ENCODE data around the gene PXT1.

Gene PXT1

GRCh38 chr6:36445621-36446020, 3.0 kb upstream of the PXT1 start:
- no peak overlapping the region for H3K4me3 ChIP-seq (replicated peaks; ENCODE audit: insufficient read depth, low read length)
- no peak for DNase-seq (ENCODE audit: low read depth in 1 of 2, low spot score in 1 of 2)
- TF ChIP-seq REST (IDR thresholded peaks at IDR 0.05; ENCODE audit: insufficient replicate concordance, low read depth) (no peak), GABPA (IDR thresholded peaks at IDR 0.05; ENCODE audit: low read depth) (no peak), SPI1 (IDR thresholded peaks at IDR 0.05; ENCODE audit: borderline replicate concordance, low read depth) (no peak), POLR2AphosphoS5 (IDR thresholded peaks at IDR 0.05; ENCODE audit: low read depth) (no peak), CTCF (IDR thresholded peaks at IDR 0.05; ENCODE audit: insufficient read depth, low read length) (no peak)
- H3K27ac ChIP-seq (replicated peaks): no peak overlapping the region
- H3K27me3 ChIP-seq (ENCODE audit: insufficient read depth, poor library complexity, severe bottlenecking): no peaks in the 10 kb centered on the region

- no peak for TF ChIP-seq SPI1 (IDR thresholded peaks at IDR 0.05; ENCODE audit: borderline replicate concordance, low read depth)
- no peak for TF ChIP-seq GABPA (IDR thresholded peaks at IDR 0.05; ENCODE audit: low read depth)
- no peak for TF ChIP-seq CTCF (IDR thresholded peaks at IDR 0.05; ENCODE audit: insufficient read depth, low read length)
- TF ChIP-seq REST (IDR thresholded peaks at IDR 0.05; ENCODE audit: insufficient replicate concordance, low read depth): no peak
- no peak for TF ChIP-seq POLR2AphosphoS5 (IDR thresholded peaks at IDR 0.05; ENCODE audit: low read depth)
- no peak for DNase-seq (ENCODE audit: low read depth in 1 of 2, low spot score in 1 of 2)
- Histone ChIP-seq H3K4me3 (replicated peaks; ENCODE audit: insufficient read depth, low read length) (peak overlapping the region; percentile 68), H3K27me3 (ENCODE audit: insufficient read depth, poor library complexity, severe bottlenecking) (no peaks in the 10 kb centered on the region), H3K27ac (replicated peaks) (no peak overlapping the region)
These were observed 1.8 kb upstream of the PXT1 start for GRCh38 chr6:36444470-36444869.

GRCh38 chr6:36443471-36444428, 1.1 kb upstream of the PXT1 start:
- TF ChIP-seq CTCF (IDR thresholded peaks at IDR 0.05; ENCODE audit: insufficient read depth, low read length) (no peak), SPI1 (IDR thresholded peaks at IDR 0.05; ENCODE audit: borderline replicate concordance, low read depth) (peak; percentile 58; the same call in 1 of the 2 replicates)
- DNase-seq (ENCODE audit: low read depth in 1 of 2, low spot score in 1 of 2): peak in 1 of 2 experiments; percentile 10
- Histone ChIP-seq H3K27me3 (ENCODE audit: insufficient read depth, poor library complexity, severe bottlenecking) (no peaks in the 10 kb centered on the region), H3K4me3 (replicated peaks; ENCODE audit: insufficient read depth, low read length) (peak overlapping the region; percentile 68), H3K27ac (replicated peaks) (peak overlapping the region; percentile 94)
